Measurements from ENCODE around the gene STX11.

STX11 gene

GRCh38 chr6:144149894-144150709 is at the start of gene STX11:
STX11 (plus strand) TSS chr6:144150517; CDS start chr6:144186628, 36,111 bp downstream.
- H3K27ac ChIP-seq (ENCODE audit: low read depth, low read length), result peak within 1 kb of the TSS; percentile 20
- H3K4me3 ChIP-seq (ENCODE audit: low read depth in 1 of 2, low read length in 2 of 2), result peak within 1 kb of the TSS; percentile 67 to 86
- H3K9me3 ChIP-seq (ENCODE audit: control insufficient read depth in 1 of 2, low read length in 2 of 2), result no peaks in the 10 kb centered on the region
- H3K36me3 ChIP-seq (ENCODE audit: control insufficient read depth in 1 of 2, insufficient read depth in 2 of 2, low read length in 2 of 2), result no peaks in the 10 kb centered on the region
- peak within 1 kb of the TSS; percentile 40 to 54 for H3K9ac ChIP-seq (ENCODE audit: low read depth in 1 of 2, low read length in 2 of 2)
- peaks cover 0 to 6% of the 10 kb centered on the region in 2 donors for H3K4me1 ChIP-seq (ENCODE audit: control insufficient read depth in 1 of 2, insufficient read depth in 2 of 2, low read length in 2 of 2)
- peaks cover 3% of the 10 kb centered on the region in 2 donors for H3K27me3 ChIP-seq (ENCODE audit: control insufficient read depth in 1 of 2, insufficient read depth in 2 of 2, low read length in 2 of 2)

GRCh38 chr6:144103026-144103563 is 47.2 kb upstream of the STX11 start:
- H3K27ac ChIP-seq (ENCODE audit: low read depth, low read length), result no peak overlapping the region
- H3K36me3 ChIP-seq (ENCODE audit: control insufficient read depth in 1 of 2, insufficient read depth in 2 of 2, low read length in 2 of 2), result no peaks in the 10 kb centered on the region
- no peaks in the 10 kb centered on the region for H3K4me1 ChIP-seq (ENCODE audit: control insufficient read depth in 1 of 2, insufficient read depth in 2 of 2, low read length in 2 of 2)
- no peaks in the 10 kb centered on the region for H3K9me3 ChIP-seq (ENCODE audit: control insufficient read depth in 1 of 2, low read length in 2 of 2)
- no peaks in the 10 kb centered on the region for H3K27me3 ChIP-seq (ENCODE audit: control insufficient read depth in 1 of 2, insufficient read depth in 2 of 2, low read length in 2 of 2)
- H3K9ac ChIP-seq (ENCODE audit: low read depth in 1 of 2, low read length in 2 of 2), result no peak overlapping the region
- H3K4me3 ChIP-seq (ENCODE audit: low read depth in 1 of 2, low read length in 2 of 2), result no peak overlapping the region

DNA sequence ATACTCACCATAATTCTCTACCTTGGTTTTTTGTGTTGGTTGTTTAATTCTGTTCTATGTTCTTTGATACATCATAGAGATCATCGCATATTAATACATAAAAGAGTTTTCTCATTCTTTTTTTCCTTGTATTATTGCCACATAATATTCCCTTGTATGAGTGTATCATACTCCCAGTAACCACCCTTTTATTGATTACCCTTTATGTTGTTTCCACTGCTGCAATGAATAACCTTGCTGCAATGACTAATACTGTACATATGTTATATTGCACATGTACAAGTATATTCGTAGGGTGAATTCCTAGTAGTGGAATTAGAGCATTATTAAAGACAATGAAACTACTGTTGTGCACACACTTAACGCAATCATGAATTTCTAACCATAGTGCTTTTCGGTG is 45.8 kb upstream of the STX11 start:
- Histone ChIP-seq H3K4me3 (ENCODE audit: low read depth in 1 of 2, low read length in 2 of 2) (no peak overlapping the region), H3K4me1 (ENCODE audit: control insufficient read depth in 1 of 2, insufficient read depth in 2 of 2, low read length in 2 of 2) (no peaks in the 10 kb centered on the region), H3K9me3 (ENCODE audit: control insufficient read depth in 1 of 2, low read length in 2 of 2) (no peaks in the 10 kb centered on the region), H3K36me3 (ENCODE audit: control insufficient read depth in 1 of 2, insufficient read depth in 2 of 2, low read length in 2 of 2) (no peaks in the 10 kb centered on the region), H3K27ac (ENCODE audit: low read depth, low read length) (no peak overlapping the region), H3K9ac (ENCODE audit: low read depth in 1 of 2, low read length in 2 of 2) (no peak overlapping the region), H3K27me3 (ENCODE audit: control insufficient read depth in 1 of 2, insufficient read depth in 2 of 2, low read length in 2 of 2) (no peaks in the 10 kb centered on the region)

GRCh38 chr6:144104898-144105487 is 45.3 kb upstream of the STX11 start:
- Histone ChIP-seq H3K27ac (ENCODE audit: low read depth, low read length) (no peak overlapping the region), H3K27me3 (ENCODE audit: control insufficient read depth in 1 of 2, insufficient read depth in 2 of 2, low read length in 2 of 2) (no peaks in the 10 kb centered on the region), H3K9ac (ENCODE audit: low read depth in 1 of 2, low read length in 2 of 2) (no peak overlapping the region), H3K4me1 (ENCODE audit: control insufficient read depth in 1 of 2, insufficient read depth in 2 of 2, low read length in 2 of 2) (no peaks in the 10 kb centered on the region), H3K4me3 (ENCODE audit: low read depth in 1 of 2, low read length in 2 of 2) (no peak overlapping the region), H3K9me3 (ENCODE audit: control insufficient read depth in 1 of 2, low read length in 2 of 2) (no peaks in the 10 kb centered on the region), H3K36me3 (ENCODE audit: control insufficient read depth in 1 of 2, insufficient read depth in 2 of 2, low read length in 2 of 2) (no peaks in the 10 kb centered on the region)

DNA sequence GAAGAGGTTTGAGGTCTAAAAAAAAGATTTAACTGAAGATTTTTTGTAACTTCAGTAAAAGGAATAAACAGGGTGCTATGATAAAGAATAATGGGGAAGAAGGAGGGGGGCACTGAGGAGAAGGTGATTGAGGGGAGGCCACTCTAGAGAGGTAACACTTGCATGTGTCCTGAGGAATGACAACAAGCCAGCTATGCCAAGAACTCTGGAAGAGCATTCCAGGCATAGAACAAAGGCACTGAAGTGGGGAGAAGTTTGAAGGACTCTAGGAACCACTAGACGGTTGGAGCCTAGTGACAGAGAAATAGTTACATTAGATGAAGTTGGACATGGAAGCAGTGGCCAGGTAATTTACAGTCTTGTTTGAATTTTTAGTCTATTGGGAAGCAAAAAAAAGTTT is 44.1 kb upstream of the STX11 start:
- Histone ChIP-seq H3K27me3 (ENCODE audit: control insufficient read depth in 1 of 2, insufficient read depth in 2 of 2, low read length in 2 of 2) (no peaks in the 10 kb centered on the region), H3K36me3 (ENCODE audit: control insufficient read depth in 1 of 2, insufficient read depth in 2 of 2, low read length in 2 of 2) (no peaks in the 10 kb centered on the region), H3K9ac (ENCODE audit: low read depth in 1 of 2, low read length in 2 of 2) (no peak overlapping the region), H3K4me1 (ENCODE audit: control insufficient read depth in 1 of 2, insufficient read depth in 2 of 2, low read length in 2 of 2) (no peaks in the 10 kb centered on the region), H3K9me3 (ENCODE audit: control insufficient read depth in 1 of 2, low read length in 2 of 2) (no peaks in the 10 kb centered on the region), H3K27ac (ENCODE audit: low read depth, low read length) (no peak overlapping the region), H3K4me3 (ENCODE audit: low read depth in 1 of 2, low read length in 2 of 2) (no peak overlapping the region)

GRCh38 chr6:144110210-144110609 is 40.1 kb upstream of the STX11 start:
- H3K9ac ChIP-seq (ENCODE audit: low read depth in 1 of 2, low read length in 2 of 2), result no peak overlapping the region
- no peaks in the 10 kb centered on the region for H3K36me3 ChIP-seq (ENCODE audit: control insufficient read depth in 1 of 2, insufficient read depth in 2 of 2, low read length in 2 of 2)
- no peaks in the 10 kb centered on the region for H3K4me1 ChIP-seq (ENCODE audit: control insufficient read depth in 1 of 2, insufficient read depth in 2 of 2, low read length in 2 of 2)
- no peaks in the 10 kb centered on the region for H3K9me3 ChIP-seq (ENCODE audit: control insufficient read depth in 1 of 2, low read length in 2 of 2)
- H3K4me3 ChIP-seq (ENCODE audit: low read depth in 1 of 2, low read length in 2 of 2), result no peak overlapping the region
- no peaks in the 10 kb centered on the region for H3K27me3 ChIP-seq (ENCODE audit: control insufficient read depth in 1 of 2, insufficient read depth in 2 of 2, low read length in 2 of 2)
- no peak overlapping the region for H3K27ac ChIP-seq (ENCODE audit: low read depth, low read length)

GRCh38 chr6:144113366-144113765 is 37.0 kb upstream of the STX11 start:
- H3K27ac ChIP-seq (ENCODE audit: low read depth, low read length), result no peak overlapping the region
- no peak overlapping the region for H3K9ac ChIP-seq (ENCODE audit: low read depth in 1 of 2, low read length in 2 of 2)
- no peaks in the 10 kb centered on the region for H3K9me3 ChIP-seq (ENCODE audit: control insufficient read depth in 1 of 2, low read length in 2 of 2)
- no peaks in the 10 kb centered on the region for H3K36me3 ChIP-seq (ENCODE audit: control insufficient read depth in 1 of 2, insufficient read depth in 2 of 2, low read length in 2 of 2)
- no peaks in the 10 kb centered on the region for H3K4me1 ChIP-seq (ENCODE audit: control insufficient read depth in 1 of 2, insufficient read depth in 2 of 2, low read length in 2 of 2)
- no peaks in the 10 kb centered on the region for H3K27me3 ChIP-seq (ENCODE audit: control insufficient read depth in 1 of 2, insufficient read depth in 2 of 2, low read length in 2 of 2)
- no peak overlapping the region for H3K4me3 ChIP-seq (ENCODE audit: low read depth in 1 of 2, low read length in 2 of 2)

DNA sequence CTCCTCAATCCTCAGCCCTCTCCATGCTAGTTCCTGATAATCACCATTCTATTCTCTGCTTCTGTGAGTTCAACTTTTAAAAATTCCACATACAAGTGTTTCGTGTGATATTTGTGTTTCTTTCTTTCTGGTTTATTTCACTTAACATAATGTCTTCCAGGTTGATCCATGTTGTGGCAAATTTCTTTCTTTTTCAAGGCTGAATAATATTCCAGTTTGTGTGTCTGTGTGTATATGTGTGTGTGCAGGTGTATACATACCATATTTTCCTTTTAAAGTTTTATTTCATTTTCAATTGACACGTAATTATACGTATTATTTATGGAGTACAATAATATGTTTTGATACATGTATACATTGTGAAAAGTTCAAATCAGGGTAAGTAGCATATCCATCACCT is 35.1 kb upstream of the STX11 start:
- Histone ChIP-seq H3K27me3 (ENCODE audit: control insufficient read depth in 1 of 2, insufficient read depth in 2 of 2, low read length in 2 of 2) (no peaks in the 10 kb centered on the region), H3K36me3 (ENCODE audit: control insufficient read depth in 1 of 2, insufficient read depth in 2 of 2, low read length in 2 of 2) (no peaks in the 10 kb centered on the region), H3K9ac (ENCODE audit: low read depth in 1 of 2, low read length in 2 of 2) (no peak overlapping the region), H3K27ac (ENCODE audit: low read depth, low read length) (no peak overlapping the region), H3K9me3 (ENCODE audit: control insufficient read depth in 1 of 2, low read length in 2 of 2) (no peaks in the 10 kb centered on the region), H3K4me3 (ENCODE audit: low read depth in 1 of 2, low read length in 2 of 2) (no peak overlapping the region), H3K4me1 (ENCODE audit: control insufficient read depth in 1 of 2, insufficient read depth in 2 of 2, low read length in 2 of 2) (no peaks in the 10 kb centered on the region)

GRCh38 chr6:144119376-144119775 is 30.9 kb upstream of the STX11 start:
- Histone ChIP-seq H3K36me3 (ENCODE audit: control insufficient read depth in 1 of 2, insufficient read depth in 2 of 2, low read length in 2 of 2) (no peaks in the 10 kb centered on the region), H3K4me1 (ENCODE audit: control insufficient read depth in 1 of 2, insufficient read depth in 2 of 2, low read length in 2 of 2) (no peaks in the 10 kb centered on the region), H3K9me3 (ENCODE audit: control insufficient read depth in 1 of 2, low read length in 2 of 2) (no peaks in the 10 kb centered on the region), H3K4me3 (ENCODE audit: low read depth in 1 of 2, low read length in 2 of 2) (no peak overlapping the region), H3K9ac (ENCODE audit: low read depth in 1 of 2, low read length in 2 of 2) (no peak overlapping the region), H3K27me3 (ENCODE audit: control insufficient read depth in 1 of 2, insufficient read depth in 2 of 2, low read length in 2 of 2) (no peaks in the 10 kb centered on the region), H3K27ac (ENCODE audit: low read depth, low read length) (no peak overlapping the region)

GRCh38 chr6:144122861-144123260 is 27.5 kb upstream of the STX11 start:
- Histone ChIP-seq H3K4me1 (ENCODE audit: control insufficient read depth in 1 of 2, insufficient read depth in 2 of 2, low read length in 2 of 2) (no peaks in the 10 kb centered on the region), H3K9me3 (ENCODE audit: control insufficient read depth in 1 of 2, low read length in 2 of 2) (no peaks in the 10 kb centered on the region), H3K27ac (ENCODE audit: low read depth, low read length) (no peak overlapping the region), H3K4me3 (ENCODE audit: low read depth in 1 of 2, low read length in 2 of 2) (no peak overlapping the region), H3K36me3 (ENCODE audit: control insufficient read depth in 1 of 2, insufficient read depth in 2 of 2, low read length in 2 of 2) (no peaks in the 10 kb centered on the region), H3K27me3 (ENCODE audit: control insufficient read depth in 1 of 2, insufficient read depth in 2 of 2, low read length in 2 of 2) (no peaks in the 10 kb centered on the region), H3K9ac (ENCODE audit: low read depth in 1 of 2, low read length in 2 of 2) (no peak overlapping the region)

Measured in duodenal mucosa (tissue), 2 donors.